Gastrocnemius medialis (tissue), 4 donors: ENCODE results near the gene IBSP.

ENCODE experiments used
- CTCF ChIP-seq, 5 experiments: fragments of 450-650 bp in 3 of 5; fragments of 200-600 bp in 2 of 5; sonication (generic) in 2 of 5; IDR thresholded peaks in 4 of 5; conservative IDR thresholded peaks in 1 of 5; 1 replicate in 4 of 5; 2 replicates in 1 of 5; pipeline ENCODE4 v1.5.1; 2016 to 2019; ENCODE audit warnings: antibody characterized with exemption in 5 of 5, mild to moderate bottlenecking in 3 of 5, moderate library complexity in 3 of 5
- POLR2A ChIP-seq, 2 donors: fragments of 450-650 bp; IDR thresholded peaks; one replicate each; pipeline ENCODE4 v1.6.1; 2017; ENCODE audit warnings: antibody characterized with exemption in 2 of 2, mild to moderate bottlenecking in 2 of 2, moderate library complexity in 2 of 2

- TF ChIP-seq CTCF (IDR thresholded peaks at IDR 0.05 in 4 of 5, conservative IDR thresholded peaks at IDR 0.05 in 1 of 5) (no peak), POLR2A (IDR thresholded peaks at IDR 0.05) (no peak)
These were observed 41.1 kb upstream of the IBSP start for GRCh38 chr4:87758270-87758669.
